HG03039 (cell line): ENCODE results near the gene EFNA3.

Experiments used
- ATAC-seq: cut with Tn5 transposase; IDR thresholded peaks from one replicate; pipeline ENCODE4 v1.9.1; 2021; ENCODE audit warnings: mild to moderate bottlenecking, moderate library complexity; ENCODE audit not compliant: unreplicated experiment

The EFNA3 gene, protein sequence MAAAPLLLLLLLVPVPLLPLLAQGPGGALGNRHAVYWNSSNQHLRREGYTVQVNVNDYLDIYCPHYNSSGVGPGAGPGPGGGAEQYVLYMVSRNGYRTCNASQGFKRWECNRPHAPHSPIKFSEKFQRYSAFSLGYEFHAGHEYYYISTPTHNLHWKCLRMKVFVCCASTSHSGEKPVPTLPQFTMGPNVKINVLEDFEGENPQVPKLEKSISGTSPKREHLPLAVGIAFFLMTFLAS

GRCh38 chr1:155078469-155079209, at the start of gene EFNA3:
EFNA3 (plus strand) TSS chr1:155078837; CDS start chr1:155078942, 105 bp downstream.
- ATAC-seq = no peak

DNA sequence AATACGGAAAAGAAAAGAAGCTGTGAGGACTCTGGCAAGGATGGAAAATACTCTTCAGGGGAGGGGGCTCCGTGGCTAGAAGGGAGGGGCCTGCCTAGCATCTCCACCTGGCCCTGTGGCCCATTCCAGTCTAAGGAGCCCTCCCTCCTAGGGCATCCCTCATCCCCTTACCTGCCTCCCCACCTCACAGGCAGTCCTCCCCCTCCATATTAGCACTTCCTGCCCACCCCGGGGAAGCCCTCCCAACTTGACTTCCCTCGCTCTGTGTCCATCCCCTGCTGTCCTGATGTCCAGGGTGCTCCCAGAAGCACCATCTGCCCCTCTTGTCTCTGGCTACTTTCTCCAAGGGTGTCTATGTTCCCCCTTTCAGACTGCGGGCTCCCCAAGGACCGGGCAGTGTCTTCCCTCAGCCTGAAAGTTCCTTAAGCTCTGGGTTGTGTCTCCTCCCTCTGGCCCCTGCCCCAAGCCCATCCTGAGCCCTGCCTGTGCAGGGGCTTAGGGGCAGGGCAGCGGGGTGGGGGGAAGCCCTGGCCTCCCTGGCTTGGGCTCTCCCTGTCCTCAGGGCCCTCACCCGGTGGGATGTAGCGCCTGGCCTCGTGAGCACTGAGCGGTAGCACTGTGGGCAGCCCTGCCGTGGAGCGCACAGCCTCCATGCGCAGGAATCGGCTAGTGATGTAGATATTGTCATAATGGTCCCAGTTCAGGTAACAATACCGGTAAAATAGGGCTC, 49.0 kb upstream of the EFNA3 start:
- no peak for ATAC-seq

DNA sequence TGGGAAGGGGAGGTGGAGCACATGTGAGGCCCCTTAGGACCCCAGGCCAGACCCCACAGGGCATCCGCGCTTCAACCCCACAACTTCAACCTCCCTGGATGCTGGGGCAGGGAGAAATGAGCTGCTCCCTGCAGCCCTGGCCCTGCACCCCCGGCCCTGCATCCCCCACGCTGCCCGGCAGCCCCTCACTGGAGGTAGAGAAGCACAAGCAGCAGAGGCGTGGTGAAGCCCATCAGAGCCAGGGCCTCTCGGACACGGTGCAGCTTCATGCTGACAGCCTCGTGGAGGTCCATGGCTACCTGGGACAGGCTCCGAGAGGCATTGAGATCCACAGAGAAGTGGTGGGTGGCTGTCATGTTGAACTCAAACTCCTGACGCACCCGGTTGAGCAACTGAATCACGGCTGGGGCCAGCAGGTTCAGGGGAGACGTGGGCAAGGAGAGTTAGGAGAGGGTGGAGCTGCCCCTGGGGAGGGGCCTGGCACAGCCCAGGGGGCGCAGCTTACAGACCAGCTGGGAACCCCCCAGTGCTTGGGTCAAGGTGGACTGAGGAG, 48.3 kb upstream of the EFNA3 start:
- ATAC-seq = no peak

DNA sequence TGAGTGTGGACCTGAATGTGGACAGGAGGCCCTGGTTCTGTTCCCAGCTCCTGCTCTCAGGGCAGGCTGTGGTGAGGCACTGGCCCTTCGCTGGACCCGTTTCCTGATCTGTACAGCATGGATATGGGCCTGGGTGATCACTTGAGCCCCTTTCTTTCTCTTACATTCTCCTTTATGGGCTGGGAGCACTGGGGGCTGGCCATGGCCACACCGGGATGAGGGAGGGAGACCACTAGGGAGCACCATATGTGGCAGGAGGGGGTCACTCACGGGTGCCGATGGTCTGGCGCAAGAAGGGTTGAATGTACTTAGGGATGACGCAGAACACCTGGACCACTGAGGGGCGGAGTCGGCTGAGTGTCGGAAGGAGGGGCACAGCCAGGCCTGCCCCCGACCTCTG, 47.7 kb upstream of the EFNA3 start:
- no peak for ATAC-seq

GRCh38 chr1:155032886-155033285, 45.8 kb upstream of the EFNA3 start:
- no peak for ATAC-seq

DNA sequence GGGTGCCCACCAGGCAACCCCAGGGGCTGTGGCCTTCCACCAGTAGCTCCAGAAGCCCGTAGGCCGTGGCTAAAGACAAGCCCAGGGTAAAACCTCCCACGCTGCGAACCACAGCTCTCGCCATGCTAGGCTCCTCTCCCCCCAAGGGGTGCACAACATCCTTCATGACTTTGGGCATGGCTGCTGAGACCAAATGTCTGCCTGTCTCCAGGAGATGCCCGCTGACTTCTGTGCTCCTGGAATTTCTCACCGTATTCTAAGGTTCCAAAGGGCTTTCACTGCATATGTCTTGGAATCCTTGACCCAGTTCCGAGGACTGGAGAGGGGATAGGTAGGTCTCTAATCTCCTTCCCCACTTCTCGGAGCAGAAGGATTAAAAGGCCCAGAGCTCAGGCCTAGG, 45.1 kb upstream of the EFNA3 start, which contains the start of the genes DCST1 and DCST2:
Gene DCST1 (plus strand): TSS at position 301 of the 400 bp plus-strand sequence. CDS start 213 bp downstream, outside the sequence.
Gene DCST2 (minus strand): TSS at position 258 of the 400 bp plus-strand sequence. CDS start 80 bp downstream, at position 178.
- ATAC-seq = no peak

DNA sequence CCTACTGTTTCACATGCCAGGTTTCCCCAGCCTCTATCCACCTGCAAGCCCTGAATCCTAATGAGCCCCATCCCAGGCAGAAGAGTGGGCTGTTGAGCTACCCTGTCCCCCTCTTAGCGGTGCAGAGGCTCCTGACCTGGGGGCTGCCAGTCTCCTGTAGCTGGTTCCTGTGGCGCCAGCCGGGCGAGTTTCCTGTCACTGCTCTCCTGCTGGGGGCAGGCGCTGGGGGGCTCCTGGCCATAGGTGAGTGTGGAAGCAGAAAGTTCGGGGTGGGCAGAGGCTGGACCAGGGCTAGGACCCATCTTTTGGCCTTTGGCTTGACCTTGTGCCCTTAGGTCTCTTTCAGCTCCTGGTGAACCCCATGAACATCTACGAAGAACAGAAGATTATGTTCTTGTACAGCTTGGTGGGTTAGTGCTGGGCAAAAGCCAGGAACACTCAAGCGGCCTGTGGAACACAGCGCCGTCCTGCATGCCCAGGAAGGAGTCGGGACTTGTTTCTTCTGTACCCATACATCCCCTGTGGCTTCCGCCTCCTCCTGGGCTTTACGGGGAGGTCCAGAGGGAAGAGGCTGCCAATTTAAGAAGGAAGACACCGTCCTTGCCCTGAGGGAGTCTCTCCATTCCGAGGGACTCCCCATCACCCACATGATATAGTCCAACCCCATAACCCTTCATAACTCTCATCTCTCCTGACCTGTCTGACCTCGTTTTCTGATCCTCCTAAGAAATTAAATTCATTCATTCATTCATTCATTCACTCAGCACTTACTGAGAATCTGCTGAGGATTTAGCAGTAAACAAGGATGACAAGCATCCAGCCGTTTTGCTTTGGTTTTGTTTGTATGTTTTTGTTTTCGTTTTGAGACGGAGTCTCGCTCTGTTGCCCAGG, 44.1 kb upstream of the EFNA3 start:
- no peak for ATAC-seq

- no peak for ATAC-seq
Measured at GRCh38 chr1:155035936-155036335, 42.7 kb upstream of the EFNA3 start.

DNA sequence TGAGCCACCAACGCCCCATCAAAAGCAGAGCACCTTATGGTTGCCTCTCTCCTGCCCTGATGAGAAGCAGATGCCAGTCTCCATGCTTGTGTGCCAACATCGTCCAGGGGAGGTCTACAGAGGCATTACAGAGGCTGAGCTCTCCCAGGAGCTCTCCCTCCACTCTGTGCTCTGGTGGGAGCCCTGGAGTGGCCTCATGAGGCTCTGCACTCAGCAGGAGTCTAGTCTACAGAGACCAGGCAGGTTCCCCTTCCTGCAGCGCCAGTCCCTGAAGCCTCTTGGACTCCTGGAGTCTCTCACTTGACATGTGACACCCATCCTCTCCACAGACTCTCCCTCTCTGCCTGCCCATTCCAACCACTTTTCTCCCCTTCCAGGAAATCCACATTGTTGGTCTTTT, 41.6 kb upstream of the EFNA3 start:
- no peak for ATAC-seq

GRCh38 chr1:155037851-155038441, 40.7 kb upstream of the EFNA3 start:
- no peak for ATAC-seq

- no peak for ATAC-seq
Measured at GRCh38 chr1:155038602-155039307, 39.9 kb upstream of the EFNA3 start.

DNA sequence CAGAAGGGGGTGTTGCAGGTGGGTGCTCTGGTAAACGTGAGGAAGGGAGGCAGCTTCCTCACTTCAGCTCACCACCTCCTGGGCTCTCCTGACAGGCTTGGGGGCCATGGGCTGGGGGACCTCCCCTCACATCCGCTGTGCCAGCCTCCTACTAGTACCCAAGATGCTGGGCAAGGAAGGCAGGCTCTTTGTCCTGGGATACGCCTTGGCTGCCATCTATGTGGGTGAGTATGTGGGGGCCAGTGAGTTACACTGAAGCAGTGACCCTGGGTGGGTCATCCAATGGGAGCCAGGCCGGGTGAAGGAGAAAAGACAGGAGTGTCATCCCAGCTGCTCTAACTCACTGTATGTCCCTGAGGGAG, 39.3 kb upstream of the EFNA3 start:
- no peak for ATAC-seq

DNA sequence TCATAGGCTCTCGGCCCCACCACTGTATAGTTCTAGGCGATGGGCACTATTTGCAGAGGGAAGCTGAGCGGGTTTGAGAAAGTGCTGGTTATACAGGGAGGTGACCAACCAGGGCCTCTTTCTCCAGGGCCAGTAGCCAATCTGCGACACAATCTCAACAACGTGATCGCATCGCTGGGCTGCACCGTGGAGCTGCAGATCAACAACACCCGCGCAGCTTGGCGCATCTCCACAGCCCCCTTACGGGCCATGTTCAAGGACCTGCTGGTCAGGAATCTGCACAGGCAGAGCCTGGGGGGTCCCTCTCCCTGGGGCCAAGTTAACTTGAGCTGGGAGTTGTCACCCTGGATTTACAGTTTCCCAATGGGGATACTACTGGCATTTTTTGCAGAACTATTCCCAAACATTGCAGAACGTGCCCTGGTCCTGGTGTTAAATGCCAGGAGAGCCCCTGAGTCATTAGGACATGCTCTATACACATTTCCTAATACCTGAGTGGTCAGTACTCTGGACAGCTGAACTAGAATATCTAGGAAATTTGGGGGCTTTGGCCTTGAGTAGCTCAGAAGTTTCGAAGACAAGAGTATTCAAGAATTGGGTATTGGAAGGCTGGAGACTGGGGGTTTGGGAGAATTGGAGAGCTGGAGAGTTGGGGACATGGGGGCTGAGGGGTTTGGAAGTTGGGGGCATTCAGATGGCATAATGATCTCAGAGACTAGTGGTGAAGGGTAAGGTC, 38.1 kb upstream of the EFNA3 start:
- ATAC-seq = no peak

- no peak for ATAC-seq
Measured at GRCh38 chr1:155042789-155043188, 35.8 kb upstream of the EFNA3 start.

GRCh38 chr1:155043301-155043702, 35.3 kb upstream of the EFNA3 start:
- no peak for ATAC-seq

DNA sequence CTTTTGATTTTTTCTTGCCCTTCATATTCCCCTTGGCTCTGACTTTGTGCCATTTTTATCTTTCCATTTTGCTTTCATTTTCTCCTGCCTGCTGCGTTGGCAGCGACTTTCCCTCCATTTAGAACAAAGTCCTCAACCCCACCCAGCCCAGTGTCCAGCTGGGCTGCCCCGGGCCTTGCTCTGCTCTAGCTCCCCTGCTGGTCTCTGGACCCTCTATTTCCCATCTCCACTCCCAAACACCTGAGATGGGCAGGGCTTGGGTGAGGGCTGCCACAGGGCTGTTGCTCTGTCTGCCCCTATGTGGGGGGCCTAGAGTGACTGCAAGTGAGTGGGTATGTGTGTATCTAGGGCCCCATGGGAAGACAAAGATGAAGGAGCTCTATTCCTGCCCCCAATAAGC, 34.8 kb upstream of the EFNA3 start:
- ATAC-seq = no peak

GRCh38 chr1:155044365-155044764, 34.3 kb upstream of the EFNA3 start:
- no peak for ATAC-seq

GRCh38 chr1:155044812-155045657, 33.6 kb upstream of the EFNA3 start:
- no peak for ATAC-seq
